ENCODE measurements around the gene BACH2.

Gene BACH2

GRCh38 chr6:90177544-90178383 lies 118.9 kb downstream of the BACH2 start:
- no peak for TF ChIP-seq CTCF (conservative IDR thresholded peaks at IDR 0.05; ENCODE audit: low read depth, low read length)
- H3K9ac ChIP-seq: no peak overlapping the region
- H3K27ac ChIP-seq: no peak overlapping the region
- H2AFZ ChIP-seq (ENCODE audit: low read depth): no peak overlapping the region
- no peaks in the 10 kb centered on the region for H3K36me3 ChIP-seq (ENCODE audit: insufficient read depth)
- no peaks in the 10 kb centered on the region for H3K79me2 ChIP-seq (ENCODE audit: insufficient read depth, low read depth)
- H3K4me3 ChIP-seq (IDR thresholded peaks at IDR 0.05; ENCODE audit: insufficient read depth, low read depth, low read length): no peak overlapping the region
- no peak overlapping the region for H3K4me2 ChIP-seq
- H4K20me1 ChIP-seq (ENCODE audit: insufficient read depth): no peaks in the 10 kb centered on the region
- H3K27me3 ChIP-seq (ENCODE audit: insufficient read depth, low read depth): no peaks in the 10 kb centered on the region
- no peaks in the 10 kb centered on the region for H3K4me1 ChIP-seq (ENCODE audit: low read depth, poor library complexity, severe bottlenecking)

- Histone ChIP-seq H3K4me3 (IDR thresholded peaks at IDR 0.05; ENCODE audit: insufficient read depth, low read depth, low read length) (no peak overlapping the region), H3K27me3 (ENCODE audit: insufficient read depth, low read depth) (no peaks in the 10 kb centered on the region), H3K4me2 (no peak overlapping the region), H3K4me1 (ENCODE audit: low read depth, poor library complexity, severe bottlenecking) (no peaks in the 10 kb centered on the region), H3K79me2 (ENCODE audit: insufficient read depth, low read depth) (no peaks in the 10 kb centered on the region), H3K27ac (no peak overlapping the region), H4K20me1 (ENCODE audit: insufficient read depth) (no peaks in the 10 kb centered on the region), H3K36me3 (ENCODE audit: insufficient read depth) (no peaks in the 10 kb centered on the region), H3K9ac (no peak overlapping the region), H2AFZ (ENCODE audit: low read depth) (no peak overlapping the region)
- no peak for TF ChIP-seq CTCF (conservative IDR thresholded peaks at IDR 0.05; ENCODE audit: low read depth, low read length)
Observed at GRCh38 chr6:90175627-90176538, 120.8 kb downstream of the BACH2 start.

GRCh38 chr6:90173262-90173925 lies 123.2 kb downstream of the BACH2 start:
- Histone ChIP-seq H3K79me2 (ENCODE audit: insufficient read depth, low read depth) (no peaks in the 10 kb centered on the region), H3K4me1 (ENCODE audit: low read depth, poor library complexity, severe bottlenecking) (no peaks in the 10 kb centered on the region), H3K4me2 (no peak overlapping the region), H3K27ac (no peak overlapping the region), H3K36me3 (ENCODE audit: insufficient read depth) (no peaks in the 10 kb centered on the region), H3K4me3 (IDR thresholded peaks at IDR 0.05; ENCODE audit: insufficient read depth, low read depth, low read length) (no peak overlapping the region), H2AFZ (ENCODE audit: low read depth) (no peak overlapping the region), H3K27me3 (ENCODE audit: insufficient read depth, low read depth) (no peaks in the 10 kb centered on the region), H4K20me1 (ENCODE audit: insufficient read depth) (no peaks in the 10 kb centered on the region), H3K9ac (no peak overlapping the region)
- no peak for TF ChIP-seq CTCF (conservative IDR thresholded peaks at IDR 0.05; ENCODE audit: low read depth, low read length)

GRCh38 chr6:90170601-90171000 lies 126.0 kb downstream of the BACH2 start:
- no peak overlapping the region for H2AFZ ChIP-seq (ENCODE audit: low read depth)

More at GRCh38 chr6:90170601-90171000, 126.0 kb downstream of the BACH2 start:
- H3K4me3 ChIP-seq (IDR thresholded peaks at IDR 0.05; ENCODE audit: insufficient read depth, low read depth, low read length): no peak overlapping the region
- H4K20me1 ChIP-seq (ENCODE audit: insufficient read depth): no peaks in the 10 kb centered on the region
- H3K9ac ChIP-seq: no peak overlapping the region
- no peak for TF ChIP-seq CTCF (conservative IDR thresholded peaks at IDR 0.05; ENCODE audit: low read depth, low read length)
- H3K4me1 ChIP-seq (ENCODE audit: low read depth, poor library complexity, severe bottlenecking): no peaks in the 10 kb centered on the region
- H3K27me3 ChIP-seq (ENCODE audit: insufficient read depth, low read depth): no peaks in the 10 kb centered on the region
- H3K27ac ChIP-seq: no peak overlapping the region
- H3K36me3 ChIP-seq (ENCODE audit: insufficient read depth): no peaks in the 10 kb centered on the region
- H3K4me2 ChIP-seq: no peak overlapping the region
- no peaks in the 10 kb centered on the region for H3K79me2 ChIP-seq (ENCODE audit: insufficient read depth, low read depth)
